HUES48 (cell line): ENCODE results near the gene KIF5B.
"Not testable (repeated sequence)": the region's sequence is repeated elsewhere in the genome, so short reads cannot be mapped to it uniquely, and the experiment has no call there.

Experiments used
- H3K27ac ChIP-seq: one replicate; pipeline ENCODE4 v1.7.0; 2013; ENCODE audit warnings: low read depth, low read length, inconsistent platforms
- H3K27me3 ChIP-seq: 2 replicates; pipeline ENCODE4 v1.6.1; 2013; ENCODE audit warnings: mild to moderate bottlenecking, low read length; ENCODE audit not compliant: control insufficient read depth, insufficient read depth
- H3K36me3 ChIP-seq: 2 replicates; pipeline ENCODE4 v1.6.1; 2013; ENCODE audit warnings: low read length; ENCODE audit not compliant: control insufficient read depth, insufficient read depth
- H3K4me1 ChIP-seq: 2 replicates; pipeline ENCODE4 v1.6.1; 2013; ENCODE audit warnings: mild to moderate bottlenecking, low read length; ENCODE audit not compliant: control insufficient read depth, insufficient read depth
- H3K4me3 ChIP-seq: 2 replicates; pipeline ENCODE4 v1.5.1; 2013; ENCODE audit warnings: mild to moderate bottlenecking, low read depth, low read length
- H3K9ac ChIP-seq: 2 replicates; pipeline ENCODE4 v1.6.1; 2013; ENCODE audit warnings: mild to moderate bottlenecking, low read depth, low read length, moderate library complexity
- H3K9me3 ChIP-seq: 2 replicates; pipeline ENCODE4 v1.6.1; 2013; ENCODE audit warnings: low read length; ENCODE audit not compliant: control insufficient read depth, insufficient read depth

KIF5B gene

DNA sequence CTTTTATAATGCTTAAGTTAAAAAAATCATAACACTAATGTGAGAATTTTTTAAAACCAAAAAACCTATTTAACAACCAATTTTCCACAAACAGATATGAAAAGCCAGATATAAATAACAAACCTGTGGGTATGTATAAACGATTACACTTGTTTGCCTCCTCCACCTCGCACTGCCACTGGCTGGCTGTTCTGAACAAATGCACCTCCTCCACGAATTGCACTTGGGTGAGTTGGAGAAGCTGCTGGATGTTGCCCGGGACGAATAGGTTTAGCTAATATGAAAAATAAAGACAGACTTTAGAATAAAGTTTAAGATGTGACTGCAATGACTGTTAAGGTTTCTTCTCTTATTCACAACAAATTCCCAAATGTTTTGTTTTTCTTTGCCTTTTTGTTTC, 40.8 kb downstream of the KIF5B start:
- Histone ChIP-seq H3K9ac (no peak overlapping the region), H3K4me3 (no peak overlapping the region), H3K4me1 (no peaks in the 10 kb centered on the region), H3K36me3 (peaks cover 98% of the 10 kb centered on the region), H3K9me3 (no peaks in the 10 kb centered on the region), H3K27ac (no peak overlapping the region), H3K27me3 (no peaks in the 10 kb centered on the region)

DNA sequence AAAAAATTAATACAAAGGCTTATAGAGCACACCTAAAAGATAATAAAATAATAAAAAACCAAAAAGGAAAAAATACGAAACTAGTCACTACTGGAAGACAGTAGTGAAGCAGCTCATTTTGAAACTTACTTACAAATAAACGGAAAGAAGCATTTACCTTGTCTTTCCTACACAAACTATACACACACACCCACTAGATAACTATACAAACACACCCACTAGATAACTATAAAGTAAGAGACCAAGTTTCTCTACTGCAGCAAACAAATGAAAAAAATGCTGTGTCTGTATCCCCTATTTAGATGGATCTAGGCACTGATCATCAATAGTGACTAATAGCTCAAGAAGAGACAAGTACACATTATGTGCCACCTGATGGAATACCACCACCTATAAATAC, 49.2 kb downstream of the KIF5B start:
- H3K27me3 ChIP-seq, result no peaks in the 10 kb centered on the region
- no peak overlapping the region for H3K27ac ChIP-seq
- peaks cover 15% of the 10 kb centered on the region for H3K4me1 ChIP-seq
- H3K36me3 ChIP-seq, result peaks cover 44% of the 10 kb centered on the region
- H3K4me3 ChIP-seq, result no peak overlapping the region
- no peaks in the 10 kb centered on the region for H3K9me3 ChIP-seq
- no peak overlapping the region for H3K9ac ChIP-seq

DNA sequence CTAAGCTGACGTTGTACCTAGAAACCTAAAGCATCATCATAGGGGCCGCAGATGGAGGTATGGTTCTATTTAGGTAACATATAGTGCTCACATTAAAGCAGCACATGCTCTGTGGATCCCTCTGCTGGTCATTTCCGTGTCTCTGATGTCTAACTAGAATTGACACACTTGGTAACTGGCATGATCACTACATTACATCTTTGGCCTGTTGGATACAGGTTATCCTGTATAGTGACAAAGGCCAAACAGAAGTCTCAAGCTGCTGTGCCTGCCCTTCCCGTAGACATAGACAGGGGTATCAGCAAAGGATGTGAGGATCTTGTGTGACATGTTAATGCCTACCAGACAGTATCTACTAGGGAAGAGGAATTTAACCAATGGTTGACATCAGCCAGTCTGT, 51.2 kb downstream of the KIF5B start:
- Histone ChIP-seq H3K36me3 (peaks cover 24% of the 10 kb centered on the region), H3K27ac (no peak overlapping the region), H3K9ac (no peak overlapping the region), H3K9me3 (no peaks in the 10 kb centered on the region), H3K27me3 (no peaks in the 10 kb centered on the region), H3K4me3 (no peak overlapping the region), H3K4me1 (peaks cover 29% of the 10 kb centered on the region)

DNA sequence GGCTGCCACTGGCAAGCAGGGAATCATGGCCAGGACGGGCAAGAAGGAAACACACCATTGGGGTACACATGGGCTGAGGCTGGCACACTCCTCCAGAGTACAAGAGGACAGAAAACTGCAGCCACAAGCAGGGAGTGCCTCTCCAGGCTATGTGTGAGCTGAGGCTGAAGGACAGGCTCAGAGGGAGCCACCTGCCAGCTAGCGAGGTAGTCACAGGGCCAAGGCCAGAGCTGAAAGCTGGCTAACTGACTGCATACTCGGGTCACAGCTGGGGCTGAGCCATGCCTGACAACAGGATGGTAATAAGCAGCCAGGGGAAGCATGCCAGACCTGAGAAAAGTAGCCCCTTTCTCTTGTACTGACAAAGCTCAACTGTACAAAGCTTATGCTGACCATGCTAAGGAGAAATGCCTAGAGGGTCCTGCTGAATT, 52.0 kb downstream of the KIF5B start:
- peaks cover 29% of the 10 kb centered on the region for H3K4me1 ChIP-seq
- H3K27me3 ChIP-seq, result no peaks in the 10 kb centered on the region
- no peak overlapping the region for H3K9ac ChIP-seq
- peak overlapping the region; percentile 63 for H3K27ac ChIP-seq
- H3K4me3 ChIP-seq, result no peak overlapping the region
- H3K36me3 ChIP-seq, result peaks cover 16% of the 10 kb centered on the region
- H3K9me3 ChIP-seq, result no peaks in the 10 kb centered on the region

DNA sequence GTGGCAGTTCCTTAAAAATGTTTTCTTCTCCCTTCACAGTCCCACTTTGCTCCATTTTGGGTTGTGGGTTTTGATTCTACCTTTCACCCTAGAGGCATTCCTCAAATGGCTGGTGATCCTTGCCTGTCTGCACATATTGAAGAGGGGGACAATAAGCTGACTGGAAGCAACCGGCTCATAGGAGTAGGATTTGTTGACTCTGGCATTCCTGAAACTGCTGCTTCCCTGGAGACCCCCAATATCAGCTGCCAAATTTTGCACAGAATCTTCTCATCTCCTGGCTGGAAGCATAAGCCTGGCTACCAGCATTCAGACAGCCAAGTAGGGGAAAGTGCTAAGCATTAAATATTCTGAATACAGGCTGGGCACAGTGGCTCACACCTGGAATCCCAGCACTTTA, 53.7 kb downstream of the KIF5B start:
- H3K27ac ChIP-seq, result peak overlapping the region; percentile 89
- peaks cover 29% of the 10 kb centered on the region for H3K4me1 ChIP-seq

DNA sequence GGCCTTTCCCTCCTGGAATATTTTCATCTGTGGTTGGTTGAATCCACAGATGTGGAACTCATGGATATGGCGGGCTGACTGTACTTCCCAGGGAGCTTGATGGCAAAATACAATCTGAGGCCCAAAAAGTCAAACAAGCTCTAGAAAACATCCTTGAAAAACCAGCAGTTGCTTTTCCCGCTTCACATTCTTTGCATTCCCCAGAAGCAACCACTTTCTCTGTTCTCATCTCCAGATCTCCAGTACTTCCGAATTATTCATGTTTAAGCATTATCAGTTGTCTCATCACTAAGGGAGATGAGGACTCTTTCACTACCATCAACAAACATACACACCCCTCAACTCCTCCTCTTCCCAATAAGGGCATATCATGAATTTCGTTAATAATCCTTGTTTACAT, 55.3 kb downstream of the KIF5B start:
- no peak overlapping the region for H3K4me3 ChIP-seq
- H3K4me1 ChIP-seq, result peaks cover 29% of the 10 kb centered on the region
- H3K27ac ChIP-seq, result peak overlapping the region; percentile 89
- H3K9me3 ChIP-seq, result no peaks in the 10 kb centered on the region
- no peaks in the 10 kb centered on the region for H3K36me3 ChIP-seq
- H3K9ac ChIP-seq, result no peak overlapping the region
- no peaks in the 10 kb centered on the region for H3K27me3 ChIP-seq

More for the DNA sequence above, 53.7 kb downstream of the KIF5B start:
- H3K4me3 ChIP-seq, result no peak overlapping the region
- H3K9me3 ChIP-seq, result no peaks in the 10 kb centered on the region
- peaks cover 6% of the 10 kb centered on the region; the same call in 1 of the 2 replicates for H3K36me3 ChIP-seq
- no peaks in the 10 kb centered on the region for H3K27me3 ChIP-seq
- H3K9ac ChIP-seq, result no peak overlapping the region

DNA sequence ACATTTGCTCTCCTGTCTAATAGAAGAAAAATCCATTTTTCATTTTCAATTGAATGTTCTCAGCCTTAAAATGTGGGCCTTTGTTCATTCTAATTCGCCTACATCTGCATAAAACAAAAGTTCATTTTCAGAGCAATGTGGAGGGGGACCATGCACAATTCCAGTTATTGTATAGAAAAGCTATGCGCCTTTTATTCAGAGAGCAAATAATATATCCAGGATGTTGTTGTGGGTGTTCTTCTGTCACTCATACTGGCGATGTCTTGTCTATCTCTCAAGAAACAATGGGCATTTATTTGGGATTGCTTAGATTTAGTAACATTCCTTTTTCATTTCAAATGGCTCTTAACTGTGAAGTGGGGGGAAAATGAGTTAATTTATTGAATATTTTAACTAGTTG, 56.4 kb downstream of the KIF5B start:
- Histone ChIP-seq H3K9me3 (no peaks in the 10 kb centered on the region), H3K27me3 (no peaks in the 10 kb centered on the region), H3K4me3 (no peak overlapping the region), H3K4me1 (peaks cover 29% of the 10 kb centered on the region), H3K27ac (no peak overlapping the region), H3K36me3 (no peaks in the 10 kb centered on the region), H3K9ac (no peak overlapping the region)

DNA sequence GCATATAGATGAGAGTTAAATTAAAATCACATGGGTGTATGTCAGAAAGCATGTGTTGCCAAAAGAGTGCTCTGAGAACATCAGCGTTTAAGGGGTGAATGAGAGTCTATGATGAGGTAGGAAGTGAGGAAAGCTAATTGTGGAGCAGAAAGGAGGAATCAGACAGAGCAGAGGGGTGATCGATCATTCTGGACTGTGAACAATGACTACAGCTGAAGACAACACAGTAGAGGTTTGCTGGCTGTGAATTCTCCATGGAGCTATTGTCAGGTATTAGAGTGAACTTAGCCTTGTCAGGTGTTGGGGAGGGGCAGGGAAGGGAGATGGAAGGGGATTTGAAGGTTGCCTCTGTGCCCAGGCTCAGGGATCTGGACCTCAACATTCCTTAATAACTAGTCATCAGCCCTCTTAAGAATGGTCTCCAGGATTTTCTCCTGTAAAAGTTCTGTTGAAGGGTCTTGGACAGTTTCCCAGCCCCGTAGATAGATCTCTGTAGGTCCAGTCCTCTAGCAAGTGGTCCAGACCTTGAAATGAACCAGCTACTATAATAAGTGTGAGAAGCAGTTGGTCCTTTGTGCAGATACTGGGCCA, 57.1 kb downstream of the KIF5B start:
- Histone ChIP-seq H3K9me3 (no peaks in the 10 kb centered on the region), H3K9ac (no peak overlapping the region), H3K4me1 (peaks cover 22% of the 10 kb centered on the region), H3K27me3 (no peaks in the 10 kb centered on the region), H3K27ac (no peak overlapping the region), H3K4me3 (no peak overlapping the region), H3K36me3 (no peaks in the 10 kb centered on the region)

DNA sequence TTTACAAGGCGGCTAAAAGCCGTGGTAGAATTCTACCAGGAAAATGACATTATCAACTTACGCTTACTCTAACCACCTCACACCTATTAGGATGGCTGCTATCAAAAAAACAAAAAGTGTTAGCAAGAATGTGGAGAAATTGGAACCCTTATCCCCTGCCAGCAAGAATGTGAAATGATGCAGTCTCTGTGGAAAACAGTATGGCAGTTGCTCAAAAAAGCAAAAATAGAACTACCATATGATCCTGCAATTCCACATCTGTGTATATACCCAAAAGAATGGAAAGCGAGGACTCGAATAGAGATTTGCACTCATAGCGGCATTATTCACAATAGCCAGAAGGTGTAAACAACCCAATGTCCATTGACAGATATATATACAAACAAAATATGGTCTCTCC, 61.3 kb downstream of the KIF5B start:
- H3K9ac ChIP-seq, result no peak overlapping the region
- H3K4me1 ChIP-seq, result no peaks in the 10 kb centered on the region
- no peaks in the 10 kb centered on the region for H3K9me3 ChIP-seq
- H3K27me3 ChIP-seq, result no peaks in the 10 kb centered on the region
- H3K36me3 ChIP-seq, result no peaks in the 10 kb centered on the region
- no peak overlapping the region for H3K4me3 ChIP-seq
- no peak overlapping the region for H3K27ac ChIP-seq

DNA sequence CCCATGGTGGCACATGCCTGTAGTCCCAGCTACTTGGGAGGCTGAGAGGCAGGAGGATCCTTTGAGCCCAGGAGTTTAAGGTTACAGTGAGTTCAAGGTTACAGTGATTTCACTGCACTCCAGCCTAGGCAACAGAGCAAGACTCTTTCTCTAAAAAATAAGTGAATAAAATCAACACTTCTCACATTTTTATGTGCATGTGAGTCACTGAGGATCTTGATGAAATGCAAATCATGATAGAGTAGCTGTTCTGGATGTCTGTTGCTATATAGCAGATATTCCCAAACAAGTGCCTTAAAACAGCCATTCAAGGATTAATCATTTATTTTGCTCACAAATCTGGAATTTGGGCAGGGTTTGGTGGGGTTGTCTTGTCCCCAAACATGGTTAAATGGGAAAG, 65.3 kb downstream of the KIF5B start:
- H3K4me3 ChIP-seq, result no peak overlapping the region
- no peaks in the 10 kb centered on the region for H3K9me3 ChIP-seq

DNA sequence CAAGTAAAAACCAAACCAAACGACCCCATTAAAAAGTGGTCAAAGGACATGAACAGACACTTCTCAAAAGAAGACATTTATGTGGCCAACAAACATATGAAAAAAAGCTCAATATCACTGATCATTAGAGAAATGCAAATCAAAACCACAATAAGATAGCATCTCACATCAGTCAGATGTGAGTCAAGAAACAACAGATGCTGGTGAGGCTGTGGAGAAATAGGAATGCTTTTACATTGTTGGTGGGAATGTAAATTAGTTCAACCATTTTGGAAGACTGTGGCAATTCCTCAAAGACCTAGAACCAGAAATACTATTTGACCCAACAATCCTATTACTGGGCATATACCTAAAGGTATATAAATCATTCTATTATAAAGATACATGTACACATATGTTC, 68.4 kb downstream of the KIF5B start:
- not testable (repeated sequence) for H3K27me3 ChIP-seq, H3K9me3 ChIP-seq, H3K27ac ChIP-seq, H3K36me3 ChIP-seq, H3K4me1 ChIP-seq, H3K9ac ChIP-seq, H3K4me3 ChIP-seq

More for the DNA sequence above, 65.3 kb downstream of the KIF5B start:
- Histone ChIP-seq H3K9ac (no peak overlapping the region), H3K36me3 (no peaks in the 10 kb centered on the region), H3K27me3 (no peaks in the 10 kb centered on the region), H3K4me1 (no peaks in the 10 kb centered on the region), H3K27ac (no peak overlapping the region)
